HepG2 (cell line): ENCODE measurements around the gene FLVCR1.

Experiments
- HOXA7 ChIP-seq: sonication (generic); formaldehyde crosslinking; IDR thresholded peaks from 2 replicates; pipeline ENCODE4 v1.8.1; 2022; ENCODE audit warnings: mild to moderate bottlenecking, missing genetic modification reagents, moderate library complexity
- ISL2 ChIP-seq: sonication (generic); formaldehyde crosslinking; IDR thresholded peaks from 2 replicates; pipeline ENCODE4 v1.5.0; 2020; ENCODE audit warnings: missing genetic modification reagents
- NFKB2 ChIP-seq: sonication (generic); formaldehyde crosslinking; IDR thresholded peaks from 2 replicates; pipeline ENCODE4 v1.4.0; 2020; ENCODE audit warnings: missing genetic modification reagents, borderline replicate concordance
- RNF2 ChIP-seq: fragments of 450-650 bp; conservative IDR thresholded peaks from 2 replicates; pipeline ENCODE4 v1.6.1; 2016; ENCODE audit warnings: low read depth

DNA sequence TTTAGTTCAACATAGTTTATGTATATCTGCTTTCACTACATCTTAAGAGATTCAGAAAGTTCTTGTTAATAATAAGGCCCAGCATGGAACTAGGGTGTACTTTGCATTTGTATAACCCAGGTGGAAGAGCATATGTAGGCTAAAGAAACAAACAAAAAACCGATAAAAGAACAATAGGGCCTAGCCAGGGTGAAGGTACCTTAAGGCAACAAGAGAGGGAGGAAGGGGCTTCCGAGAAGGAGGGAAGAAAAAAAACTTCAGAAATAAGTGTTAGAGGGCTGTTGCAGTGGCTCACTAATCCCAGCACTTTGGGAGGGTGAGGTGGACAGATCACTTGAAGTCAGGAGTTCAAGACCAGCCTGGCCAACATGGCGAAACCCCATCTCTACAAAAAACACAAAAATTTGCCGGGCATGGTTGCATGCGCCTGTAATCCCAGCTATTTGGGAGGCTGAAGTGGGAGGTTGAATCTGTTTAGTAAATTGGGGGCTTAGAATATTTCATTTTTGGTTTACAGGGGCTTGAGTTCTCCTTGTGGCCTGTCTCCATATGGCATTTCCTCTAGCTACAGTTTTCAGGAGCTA lies 5.9 kb upstream of the FLVCR1 start:
- TF ChIP-seq RNF2 (no peak), NFKB2 (CRISPR knock-in tag) (no peak), HOXA7 (CRISPR knock-in tag) (no peak), ISL2 (CRISPR knock-in tag) (no peak)
